GM20431 (cell line): Measurements from ENCODE around the gene PRXL2C.
"Not testable (repeated sequence)": the region's sequence is repeated elsewhere in the genome, so short reads cannot be mapped to it uniquely, and the experiment has no call there.

Source experiments
- in situ Hi-C: fragments of 300-500 bp; cut with MseI, MboI; formaldehyde crosslinking; loops from one replicate; pipeline ENCODE4 v1.15.0; 2020; ENCODE audit warnings: low sequenced_read_pairs; ENCODE audit not compliant: unreplicated experiment

The PRXL2C gene

DNA sequence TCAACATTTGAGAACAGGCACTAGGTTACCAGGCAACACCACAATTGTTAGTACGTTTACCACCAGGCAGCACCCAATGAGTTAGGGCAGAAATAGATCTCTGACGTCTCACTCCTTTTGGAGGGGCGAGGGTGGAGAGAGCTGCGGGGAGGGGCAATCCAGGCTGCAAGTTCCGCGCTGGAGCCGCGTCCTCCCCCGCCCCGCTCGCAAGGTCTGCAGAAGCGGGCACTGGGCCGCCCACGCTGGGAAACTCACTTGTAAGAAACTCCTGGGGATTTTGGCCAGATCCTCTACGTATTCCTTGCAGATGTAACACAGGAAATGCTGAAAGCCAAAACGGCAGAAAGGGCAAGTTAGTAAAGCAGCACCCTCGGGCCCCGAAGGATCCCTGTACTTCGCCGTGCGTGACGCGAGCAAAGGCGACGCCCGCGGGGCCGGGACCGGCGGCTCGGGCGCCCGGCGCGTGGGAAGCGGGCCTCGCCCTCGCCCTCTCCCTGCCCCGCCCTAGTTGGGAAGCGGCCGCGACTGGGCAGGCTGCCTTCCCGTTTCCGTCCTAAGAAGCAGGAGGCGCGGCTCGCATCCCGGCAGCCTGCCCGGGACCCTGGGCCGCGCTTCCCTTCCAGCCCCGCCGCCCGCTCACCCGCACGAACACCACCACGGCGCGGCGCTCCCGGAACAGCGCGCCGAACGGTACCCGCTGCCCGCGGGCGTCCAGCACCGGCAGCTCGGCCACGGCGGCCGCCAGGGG is 493 bp downstream of the PRXL2C start:
- in situ Hi-C loops, result loop anchor here (25.0 kb wide), 2 partner anchors 217 to 317 kb away; no protein-coding TSS in a partner anchor

DNA sequence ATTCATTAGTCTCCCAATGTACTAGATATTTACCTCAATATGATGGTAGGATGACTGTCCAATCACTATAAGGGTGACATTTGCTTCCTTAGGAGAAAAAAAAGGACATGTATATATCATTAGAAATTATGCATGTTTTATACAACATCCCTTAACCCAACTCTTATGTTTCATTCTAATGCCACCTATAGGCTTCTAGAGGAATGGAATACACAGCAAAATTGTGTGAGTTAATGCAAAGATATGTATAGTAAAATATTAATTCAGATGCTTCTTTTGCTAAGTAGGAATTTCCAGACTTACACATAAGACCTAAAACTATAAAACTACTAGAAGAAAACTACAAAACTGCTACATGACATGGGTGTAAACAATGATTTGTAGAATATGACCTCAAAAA is 3.5 kb downstream of the PRXL2C start:
- in situ Hi-C loops, result loop anchor here (25.0 kb wide), 2 partner anchors 214 to 314 kb away; no protein-coding TSS in a partner anchor

DNA sequence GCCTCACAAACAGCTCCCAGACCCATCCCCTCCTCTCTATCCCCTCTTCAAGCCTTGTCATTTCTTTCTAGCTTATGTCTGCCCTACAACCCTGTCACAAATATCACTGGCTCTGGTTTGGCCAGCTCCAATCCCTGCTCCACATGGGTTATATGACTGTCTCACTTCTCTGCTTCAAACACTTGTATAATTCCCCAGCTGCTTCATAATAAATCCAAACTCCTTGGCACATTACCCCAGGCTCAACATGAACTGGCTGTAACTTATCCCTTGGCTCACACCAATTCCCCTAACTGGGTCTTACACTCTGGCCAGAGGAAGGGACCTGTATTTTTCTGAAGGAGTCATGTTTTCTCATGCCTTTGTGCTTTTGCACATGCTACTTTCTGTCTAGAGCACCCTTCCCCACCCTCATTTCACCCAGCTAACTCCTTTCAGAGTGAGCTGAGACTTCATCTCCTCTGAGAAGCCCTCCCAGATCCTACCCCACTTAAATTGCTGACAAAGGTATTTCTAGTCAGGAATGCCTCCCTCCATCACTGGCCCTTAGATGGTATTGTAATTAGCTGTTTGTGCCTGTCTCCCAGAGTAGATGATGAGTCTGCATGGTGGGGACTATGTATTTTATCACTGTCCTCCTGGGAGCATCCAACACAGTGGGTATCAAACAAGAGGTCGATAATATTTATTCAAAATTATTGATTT is 5.3 kb downstream of the PRXL2C start:
- in situ Hi-C loops, result loop anchor here (25.0 kb wide), 2 partner anchors 212 to 312 kb away; no protein-coding TSS in a partner anchor

DNA sequence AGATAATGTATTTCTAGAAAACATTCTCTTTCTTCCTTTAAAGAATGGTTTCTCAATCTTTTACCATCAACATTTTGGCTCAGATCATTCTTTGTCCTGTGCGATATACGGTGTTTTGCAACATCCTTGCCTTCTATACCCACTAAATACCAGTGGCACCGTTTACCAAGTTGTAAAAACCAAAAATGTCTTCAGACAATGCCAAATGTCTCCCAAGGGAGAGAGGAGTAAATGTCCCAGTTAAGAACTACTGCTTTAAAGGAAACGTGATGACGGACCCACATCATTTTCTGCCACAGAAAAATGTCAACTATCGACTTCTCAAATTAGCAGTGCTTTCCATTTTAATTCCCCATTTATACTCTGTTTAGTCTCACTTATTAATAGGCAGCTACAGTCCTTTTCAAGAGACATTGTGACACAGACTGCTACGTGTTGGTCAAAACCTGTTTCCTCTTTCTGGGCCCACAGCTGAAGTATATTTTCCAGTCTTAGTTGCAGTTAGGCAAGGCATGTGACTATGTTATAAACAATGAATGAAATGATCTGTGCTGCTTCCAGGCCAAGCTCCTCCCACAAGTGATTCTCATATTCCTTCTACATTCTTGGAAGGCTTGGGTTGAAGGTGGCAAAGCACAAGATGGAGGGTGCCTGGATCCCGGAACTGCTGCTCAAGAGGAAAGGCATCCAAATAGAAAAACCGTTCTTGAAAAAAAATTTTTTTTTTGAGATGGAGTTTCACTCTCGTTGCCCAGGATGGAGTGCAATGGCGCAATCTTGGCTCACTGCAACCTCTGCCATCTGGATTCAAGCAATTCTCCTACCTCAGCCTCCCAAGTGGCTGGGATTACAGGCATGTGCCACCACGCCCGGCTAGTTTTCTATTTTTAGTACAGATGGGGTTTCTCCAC is 8.8 kb downstream of the PRXL2C start:
- in situ Hi-C loops, result no loop called here

DNA sequence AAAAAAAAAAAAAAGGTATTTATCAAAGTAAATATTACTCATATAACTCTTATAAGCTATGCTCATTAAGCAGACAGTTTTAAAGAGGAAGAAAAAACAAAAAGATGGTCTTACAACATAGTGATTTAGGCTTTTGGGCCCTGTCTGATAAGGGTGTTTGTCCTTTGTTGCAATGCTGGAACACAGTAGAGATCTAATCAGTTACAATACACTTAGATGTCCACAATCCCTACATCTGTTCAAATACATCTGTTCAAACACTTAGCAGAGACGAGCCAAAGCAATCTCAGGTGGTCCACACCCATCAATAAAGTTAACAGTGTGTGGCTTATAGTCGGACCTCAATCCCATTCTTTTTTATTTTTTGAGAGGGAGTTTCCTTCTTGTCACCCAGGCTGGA is 11.0 kb downstream of the PRXL2C start:
- in situ Hi-C loops, result no loop called here

DNA sequence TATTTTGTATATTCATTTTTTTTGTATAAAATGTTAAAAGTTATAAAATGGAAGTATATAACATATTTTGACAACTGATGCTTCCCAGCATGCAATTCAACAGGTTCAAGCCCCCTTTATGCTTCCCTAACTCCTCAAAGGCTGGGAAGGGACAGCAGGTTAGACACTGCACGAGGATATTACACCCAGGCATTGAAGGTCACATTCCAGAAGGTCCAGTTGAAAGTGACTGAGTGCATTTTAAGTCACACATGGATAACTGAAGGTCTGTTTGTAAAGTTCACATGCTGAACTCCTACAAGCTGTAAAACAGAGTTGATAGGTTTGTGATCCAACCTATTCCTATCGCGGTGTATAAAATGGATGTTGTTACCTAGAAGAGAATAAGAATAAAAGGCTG is 13.6 kb downstream of the PRXL2C start:
- in situ Hi-C loops, result no loop called here

DNA sequence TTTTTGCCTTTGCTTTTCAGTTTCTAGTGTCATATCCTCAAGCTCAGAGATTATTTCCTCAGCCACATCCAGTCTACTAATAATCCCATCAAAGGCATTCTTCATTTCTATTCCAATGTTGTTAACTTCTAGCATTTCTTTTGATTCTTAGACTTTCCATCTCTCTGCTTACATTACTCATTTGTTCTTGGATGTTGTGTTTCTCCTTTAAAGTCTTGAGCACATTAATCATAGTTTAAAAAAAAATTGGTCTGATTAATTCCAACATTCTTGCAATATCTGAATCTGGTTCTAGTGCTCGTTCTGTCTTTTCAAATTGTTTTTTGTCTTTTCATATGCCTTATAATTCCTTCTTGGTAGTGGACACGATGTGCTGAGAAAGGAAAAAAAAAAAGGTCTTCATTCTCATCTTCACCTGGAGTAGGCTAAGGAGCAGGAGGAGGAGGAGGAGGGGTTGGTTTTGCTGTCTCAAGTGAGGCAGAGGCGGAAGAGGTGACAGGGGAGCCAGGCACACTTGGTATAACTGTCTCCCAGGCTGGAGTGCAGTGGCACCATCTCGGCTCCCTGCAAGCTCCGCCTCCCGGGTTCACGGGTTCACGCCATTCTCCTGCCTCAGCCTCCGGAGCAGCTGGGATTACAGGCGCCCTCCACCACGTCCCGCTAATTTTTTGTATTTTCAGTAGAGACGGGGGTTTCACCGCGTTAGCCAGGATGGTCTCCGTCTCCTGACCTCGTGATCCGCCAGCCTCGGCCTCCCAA is 16.3 kb downstream of the PRXL2C start:
- in situ Hi-C loops, result no loop called here

DNA sequence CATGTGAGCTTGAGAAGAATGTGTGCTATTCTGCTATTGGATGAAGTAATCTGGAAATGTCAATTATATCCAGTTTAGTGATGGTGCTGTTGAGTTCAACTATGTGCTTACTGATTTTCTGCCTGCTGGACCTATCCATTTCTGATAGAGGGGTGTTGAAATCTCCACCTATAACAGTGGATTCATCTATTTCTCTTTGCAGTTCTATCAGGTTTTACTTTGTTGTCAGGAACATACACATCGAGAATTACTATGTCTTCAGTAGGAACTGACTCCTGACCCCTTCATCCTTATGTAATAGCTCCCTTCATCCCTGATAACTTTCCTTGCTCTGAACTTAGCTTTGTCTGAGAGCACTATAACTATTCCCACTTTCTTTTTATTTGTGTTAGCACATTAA is 18.7 kb downstream of the PRXL2C start:
- in situ Hi-C loops, result no loop called here

DNA sequence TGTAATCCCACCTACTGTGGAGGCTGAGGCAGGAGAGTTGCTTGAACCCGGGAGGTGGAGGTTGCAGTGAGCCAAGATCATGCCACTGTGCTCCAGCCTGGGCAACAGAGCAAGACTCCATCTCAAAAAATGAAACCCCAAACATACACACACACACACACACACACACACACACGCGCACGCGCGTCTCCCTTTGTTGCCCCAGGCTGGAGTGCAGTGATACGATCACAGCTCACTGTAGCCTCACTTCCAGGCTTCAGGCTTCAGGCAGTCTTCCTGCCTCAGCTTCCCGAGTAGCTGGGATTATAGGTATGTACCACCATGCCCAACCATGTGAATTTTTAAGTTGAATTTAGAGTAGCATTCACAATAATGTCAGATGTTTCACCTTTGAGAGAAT is 21.5 kb downstream of the PRXL2C start:
- in situ Hi-C loops, result not testable (repeated sequence)

DNA sequence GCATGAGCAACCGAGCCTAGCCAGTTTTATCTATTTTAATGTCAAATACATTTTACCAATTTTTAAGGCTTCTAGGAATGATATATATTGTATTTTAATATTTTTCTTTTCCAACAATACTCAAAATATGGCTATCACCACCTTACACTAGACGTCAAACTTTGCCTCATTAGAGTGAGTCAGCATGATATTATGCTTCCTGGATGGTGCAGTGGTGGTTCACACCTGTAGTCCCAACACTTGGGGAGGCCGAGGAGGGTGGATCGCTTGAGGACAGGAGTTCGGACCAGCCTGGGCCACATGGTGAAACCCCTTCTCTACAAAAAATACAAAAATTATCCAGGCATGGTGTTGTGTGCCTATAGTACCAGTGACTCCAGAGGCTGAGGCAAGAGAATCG is 28.2 kb downstream of the PRXL2C start:
- in situ Hi-C loops, result no loop called here

DNA sequence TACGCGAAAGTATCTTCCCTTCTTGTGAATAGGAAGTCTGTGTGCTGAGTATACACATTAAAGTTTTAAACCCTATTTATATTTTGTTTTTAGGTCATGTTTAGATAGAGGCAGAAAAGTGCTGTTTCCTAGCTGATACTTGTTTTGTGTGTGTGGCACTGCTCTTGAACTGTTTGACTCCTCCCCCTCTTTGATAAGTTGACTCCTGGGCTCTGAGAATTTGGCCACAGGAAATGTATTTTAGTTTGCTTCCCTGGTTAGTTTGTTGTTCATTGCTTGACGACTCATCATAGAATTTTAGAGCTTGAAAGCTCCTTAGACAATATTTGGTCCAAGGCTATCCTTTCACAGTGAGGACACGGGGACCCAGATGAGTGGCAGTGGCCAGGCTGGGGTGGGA is 33.5 kb downstream of the PRXL2C start:
- in situ Hi-C loops, result no loop called here

DNA sequence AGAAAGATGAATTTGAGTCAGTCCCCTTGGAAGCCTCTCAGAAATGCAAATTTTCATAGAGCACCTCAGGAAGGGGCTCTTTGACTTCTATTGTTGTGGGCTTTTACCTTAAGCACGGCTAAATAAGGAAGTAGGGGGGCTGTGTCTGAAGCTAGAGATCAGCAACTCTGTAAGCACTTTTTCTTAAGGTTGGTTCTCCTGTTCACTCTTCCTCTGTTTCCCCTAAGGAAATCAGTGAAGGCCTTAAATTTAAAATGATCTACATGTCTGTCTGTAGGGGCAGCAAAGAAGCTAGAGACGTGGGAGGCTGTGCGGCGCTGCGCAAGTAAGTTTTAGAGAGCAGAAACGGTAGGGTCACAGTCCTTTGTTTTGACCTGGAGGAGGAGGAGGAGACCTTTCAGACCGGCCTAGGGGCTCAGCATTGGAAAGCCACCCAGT is 34.3 kb downstream of the PRXL2C start:
- in situ Hi-C loops, result no loop called here

DNA sequence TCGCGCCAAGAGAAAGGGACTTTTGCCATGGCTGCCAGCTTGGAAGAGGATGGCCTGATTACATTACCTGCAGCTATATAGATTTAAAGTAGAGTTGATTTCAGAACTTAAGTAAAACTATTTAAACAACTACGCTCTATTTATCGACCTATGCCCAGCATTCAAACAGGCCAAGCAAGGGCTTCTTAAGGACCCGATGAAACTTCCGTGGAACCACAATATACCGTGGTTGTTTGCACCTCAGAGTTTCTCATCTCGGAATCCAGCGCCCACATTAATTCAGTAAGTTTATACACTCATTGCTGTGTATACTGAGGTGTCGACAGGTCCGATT is 35.0 kb downstream of the PRXL2C start:
- in situ Hi-C loops, result no loop called here

DNA sequence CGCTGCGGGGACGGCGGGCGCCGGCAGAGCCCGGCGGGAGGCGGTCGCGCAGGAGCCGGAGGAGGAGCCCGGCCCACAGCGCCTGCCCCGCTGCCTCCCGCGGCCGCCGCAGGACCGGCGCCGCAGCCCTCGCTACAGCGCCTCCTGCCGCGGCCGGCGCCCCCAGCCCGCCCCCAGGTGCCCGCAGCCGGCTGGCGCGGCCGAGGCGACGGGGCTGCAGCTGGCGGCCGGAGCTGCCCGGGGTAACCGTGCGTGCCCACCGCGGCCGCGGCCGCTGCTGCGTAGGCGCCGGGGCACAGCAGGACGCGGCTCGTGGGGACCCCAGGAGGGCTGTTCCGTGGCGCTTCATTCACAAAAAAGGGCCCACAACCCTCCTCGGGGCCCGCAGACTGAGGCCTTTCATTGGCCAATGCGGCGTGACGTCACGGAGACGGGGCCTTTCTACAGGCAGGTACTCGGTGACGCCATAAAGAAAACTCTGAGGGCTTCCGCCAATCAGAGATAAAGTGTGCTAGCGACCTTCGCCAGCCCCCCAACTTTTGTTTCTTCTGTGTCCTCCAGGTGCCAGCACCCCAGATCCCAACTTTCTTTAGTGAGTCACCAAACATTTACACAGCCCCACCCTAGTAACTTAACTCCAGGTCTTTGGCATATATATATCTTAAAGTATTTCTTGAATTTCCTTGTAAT is 35.5 kb downstream of the PRXL2C start, which contains the start of gene CDC14B:
TSS of gene CDC14B (minus strand) at position 353 of the 690 bp plus-strand sequence. CDS start 465 bp downstream, outside the sequence.
- in situ Hi-C loops, result no loop called here

DNA sequence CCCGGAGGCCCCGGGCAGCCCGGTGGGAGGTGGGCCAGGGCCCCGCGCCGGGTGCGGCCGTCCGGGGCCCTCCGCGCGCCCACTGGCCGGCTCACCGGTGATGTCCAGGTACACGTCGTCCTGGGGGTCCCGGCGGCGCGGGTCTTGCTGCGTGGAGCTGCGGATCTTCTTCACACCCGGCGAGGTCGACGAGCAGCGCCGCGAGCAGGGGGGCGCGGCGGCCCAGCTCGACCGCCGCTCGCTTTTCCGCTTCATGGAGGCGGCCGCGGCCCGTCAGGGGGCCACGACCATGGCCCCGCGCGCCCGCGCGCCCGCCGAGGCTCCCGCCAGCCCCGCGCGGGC is 36.0 kb downstream of the PRXL2C start:
- in situ Hi-C loops, result no loop called here

DNA sequence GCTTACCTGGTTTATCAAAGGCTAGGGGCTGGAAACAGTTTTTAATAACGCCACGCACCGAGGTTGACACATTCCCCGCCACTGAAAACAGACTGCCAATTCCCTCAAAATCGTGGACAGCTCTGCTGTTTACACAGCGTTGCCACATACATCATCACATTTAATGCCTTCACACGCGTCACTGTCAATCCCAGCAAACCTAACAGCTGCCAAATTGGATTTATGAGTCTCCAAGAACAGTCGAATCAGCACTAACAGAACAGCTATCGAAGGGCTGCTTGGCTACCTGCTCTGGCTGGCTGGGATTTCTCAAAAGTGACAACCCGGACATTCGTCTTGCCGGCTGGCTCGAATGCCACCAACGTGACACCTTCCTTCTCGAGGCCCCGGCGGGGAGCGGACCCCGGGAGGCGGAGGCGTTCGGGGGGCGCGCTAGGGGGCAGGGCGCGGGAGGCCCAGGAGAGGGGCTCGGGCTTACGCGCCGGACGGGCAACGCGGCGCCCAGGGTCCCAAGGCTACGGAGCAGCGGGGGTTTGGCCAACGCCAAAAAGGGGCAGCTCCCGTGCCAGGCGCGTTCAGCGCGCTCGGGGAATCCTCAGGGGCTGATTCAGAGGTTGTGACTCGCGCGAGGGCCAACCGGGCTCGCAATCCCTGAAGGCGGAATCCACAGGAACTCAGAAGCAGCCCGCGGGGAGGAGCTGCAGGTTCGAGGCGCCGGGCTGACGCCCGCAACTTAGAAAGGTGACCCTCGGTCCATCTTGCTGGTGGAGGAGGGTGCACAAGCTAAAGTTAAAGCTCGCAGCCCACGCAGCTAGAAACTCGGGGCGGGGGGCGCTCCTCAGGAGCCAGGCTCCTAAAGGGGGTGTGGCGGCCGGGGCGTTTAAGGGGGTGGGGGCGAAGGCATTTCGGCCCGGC is 36.7 kb downstream of the PRXL2C start:
- in situ Hi-C loops, result no loop called here

DNA sequence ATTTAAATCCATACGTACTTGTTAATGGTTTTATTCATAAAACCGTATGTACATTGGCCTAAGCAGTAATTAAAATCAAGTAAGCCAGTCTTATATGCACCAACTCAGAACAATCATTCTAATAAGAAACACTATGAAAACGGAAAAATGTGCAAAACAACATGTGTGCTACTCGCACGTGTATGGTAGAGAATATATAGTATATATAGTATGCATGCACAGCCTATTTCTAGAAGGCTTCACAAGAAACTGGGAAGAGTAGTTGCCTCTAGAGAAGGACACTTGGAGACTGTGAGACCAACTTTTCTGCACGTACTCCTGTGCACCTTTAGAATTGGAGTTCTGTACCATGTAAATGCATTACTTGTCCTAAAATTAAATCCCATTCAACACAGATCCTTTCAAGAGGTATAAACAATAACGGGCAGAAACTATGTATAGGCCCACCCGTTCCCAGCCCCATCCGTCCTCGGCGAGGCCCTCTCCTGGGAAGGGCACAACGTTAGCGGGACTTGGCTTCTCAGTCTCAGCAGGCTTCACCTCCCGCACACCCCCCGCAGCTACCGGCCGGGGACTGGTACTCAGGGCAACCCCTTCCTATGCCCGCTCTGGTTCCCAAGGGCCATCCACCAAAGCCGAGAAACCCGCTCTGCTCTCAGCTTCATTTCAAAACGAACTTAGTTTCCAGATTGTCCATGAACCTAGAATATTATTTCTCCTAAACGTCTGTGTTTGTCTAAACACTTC is 37.5 kb downstream of the PRXL2C start:
- in situ Hi-C loops, result no loop called here
